Measurements from ENCODE around the gene NBEA. TPM values are rescaled to one million over a fixed set of nuclear protein-coding genes. Genes with fewer than 3 reads are reported as not detected.

NBEA gene
- total and polyA plus RNA-seq, 7 donors = 0.46 to 47.6 (median 38.0) TPM

GRCh38 chr13:35720290-35720689, 778.2 kb downstream of the NBEA start:
- Histone ChIP-seq H3K27me3 (no peaks in the 10 kb centered on the region), H3K9me3 (no peaks in the 10 kb centered on the region), H3K36me3 (no peaks in the 10 kb centered on the region), H3K4me3 (peak overlapping the region in 1 of 4 donors; percentile 31), H3K4me1 (peaks cover 0 to 56% (median 53%) of the 10 kb centered on the region in 4 donors), H3K27ac (no peak overlapping the region)
- 60 to 78% methylated on average over 5 of the region's 5 CpGs for WGBS, 2 donors
- DNase-seq = no peak
- intact Hi-C loops (cut with DNase I) = loop anchor here (2.0 to 5.0 kb wide), 2 partner anchors 69 to 237 kb away; no protein-coding TSS in a partner anchor
- TF ChIP-seq, protein P1, sequence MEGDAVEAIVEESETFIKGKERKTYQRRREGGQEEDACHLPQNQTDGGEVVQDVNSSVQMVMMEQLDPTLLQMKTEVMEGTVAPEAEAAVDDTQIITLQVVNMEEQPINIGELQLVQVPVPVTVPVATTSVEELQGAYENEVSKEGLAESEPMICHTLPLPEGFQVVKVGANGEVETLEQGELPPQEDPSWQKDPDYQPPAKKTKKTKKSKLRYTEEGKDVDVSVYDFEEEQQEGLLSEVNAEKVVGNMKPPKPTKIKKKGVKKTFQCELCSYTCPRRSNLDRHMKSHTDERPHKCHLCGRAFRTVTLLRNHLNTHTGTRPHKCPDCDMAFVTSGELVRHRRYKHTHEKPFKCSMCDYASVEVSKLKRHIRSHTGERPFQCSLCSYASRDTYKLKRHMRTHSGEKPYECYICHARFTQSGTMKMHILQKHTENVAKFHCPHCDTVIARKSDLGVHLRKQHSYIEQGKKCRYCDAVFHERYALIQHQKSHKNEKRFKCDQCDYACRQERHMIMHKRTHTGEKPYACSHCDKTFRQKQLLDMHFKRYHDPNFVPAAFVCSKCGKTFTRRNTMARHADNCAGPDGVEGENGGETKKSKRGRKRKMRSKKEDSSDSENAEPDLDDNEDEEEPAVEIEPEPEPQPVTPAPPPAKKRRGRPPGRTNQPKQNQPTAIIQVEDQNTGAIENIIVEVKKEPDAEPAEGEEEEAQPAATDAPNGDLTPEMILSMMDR (IDR thresholded peaks at IDR 0.05) = no peak
- no peak for TF ChIP-seq POLR2AphosphoS5 (IDR thresholded peaks at IDR 0.05)
- TF ChIP-seq POLR2A (IDR thresholded peaks at IDR 0.05) = no peak
- TF ChIP-seq EP300 (IDR thresholded peaks at IDR 0.05) = no peak

GRCh38 chr13:35720690-35721554, 778.9 kb downstream of the NBEA start:
- H3K9me3 ChIP-seq = no peaks in the 10 kb centered on the region
- 41 to 45% methylated on average over 21 of the region's 21 CpGs for WGBS, 2 donors
- peak overlapping the region in 3 of 4 donors; percentile 30 to 70 (median 32) for H3K27ac ChIP-seq
- no peaks in the 10 kb centered on the region for H3K27me3 ChIP-seq
- no peaks in the 10 kb centered on the region for H3K36me3 ChIP-seq
- H3K4me1 ChIP-seq = peaks cover 0 to 54% (median 52%) of the 10 kb centered on the region in 4 donors
- DNase-seq = peak; percentile 74
- intact Hi-C loops (cut with DNase I) = loop anchor here (2.0 to 5.0 kb wide), 2 partner anchors 68 to 236 kb away; no protein-coding TSS in a partner anchor
- TF ChIP-seq POLR2A (IDR thresholded peaks at IDR 0.05) = no peak
- TF ChIP-seq, protein P1 (IDR thresholded peaks at IDR 0.05) = peak; percentile 84 to 95 (median 92)
- peak overlapping the region in 3 of 4 donors; percentile 9 to 31 (median 17) for H3K4me3 ChIP-seq

Small RNA genes within 50 kb of the gene (small RNA-seq; reads per million reads assigned to genes)
- 0 reads per million in 3 donors for gene RF00017

Data from sigmoid colon (tissue), 7 donors.